GM21737 (cell line): Measurements from ENCODE around the gene EMILIN1.

Experiments
- ATAC-seq: cut with Tn5 transposase; IDR thresholded peaks from one replicate; pipeline ENCODE4 v1.9.1; 2021; ENCODE audit warnings: mild to moderate bottlenecking, moderate library complexity; ENCODE audit not compliant: unreplicated experiment

Gene EMILIN1

DNA sequence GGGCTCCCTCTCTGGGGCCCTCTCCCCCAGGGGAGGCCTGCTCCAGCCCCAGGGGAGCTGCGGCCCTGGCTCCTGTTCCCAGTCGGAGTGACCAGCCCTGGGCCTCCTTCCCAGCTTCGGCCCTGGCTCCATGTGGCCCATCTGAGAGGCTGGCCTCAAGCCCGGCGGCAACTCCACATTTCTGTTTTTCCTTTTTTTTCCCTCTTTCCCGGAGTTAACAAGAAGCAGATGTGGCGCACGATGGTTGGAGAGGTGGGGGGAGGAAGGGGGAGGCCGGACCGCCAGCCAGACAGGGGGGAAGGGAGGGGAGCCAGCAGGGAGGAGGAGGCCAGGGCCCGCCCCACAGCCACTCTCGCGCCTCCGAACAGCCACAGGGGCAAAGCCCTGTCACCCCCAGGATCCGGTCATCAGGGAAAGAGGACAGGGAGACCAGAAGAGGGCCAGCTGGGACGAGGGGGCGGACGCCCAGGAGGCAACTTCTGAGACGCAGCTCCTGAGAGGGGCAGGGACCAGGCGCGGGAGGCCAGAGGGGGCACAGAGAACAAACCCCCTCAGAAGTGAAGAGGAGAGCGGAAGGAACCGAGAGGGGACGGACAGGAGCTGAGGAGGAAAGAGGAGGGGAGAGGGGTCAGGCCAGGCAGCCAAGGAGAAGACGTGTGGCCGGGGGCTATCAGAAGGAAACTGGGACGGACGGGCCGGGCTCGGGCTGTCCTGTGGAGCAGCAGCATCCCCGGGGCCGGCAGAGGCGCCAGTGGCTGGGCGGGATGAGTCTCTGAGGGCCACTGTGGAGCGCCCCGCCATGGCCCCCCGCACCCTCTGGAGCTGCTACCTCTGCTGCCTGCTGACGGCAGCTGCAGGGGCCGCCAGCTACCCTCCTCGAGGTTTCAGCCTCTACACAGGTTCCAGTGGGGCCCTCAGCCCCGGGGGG, at the start of gene EMILIN1:
EMILIN1 (plus strand) TSS at position 349 of the 928 bp plus-strand sequence; CDS start at position 800, 451 bp downstream.
- no peak for ATAC-seq

DNA sequence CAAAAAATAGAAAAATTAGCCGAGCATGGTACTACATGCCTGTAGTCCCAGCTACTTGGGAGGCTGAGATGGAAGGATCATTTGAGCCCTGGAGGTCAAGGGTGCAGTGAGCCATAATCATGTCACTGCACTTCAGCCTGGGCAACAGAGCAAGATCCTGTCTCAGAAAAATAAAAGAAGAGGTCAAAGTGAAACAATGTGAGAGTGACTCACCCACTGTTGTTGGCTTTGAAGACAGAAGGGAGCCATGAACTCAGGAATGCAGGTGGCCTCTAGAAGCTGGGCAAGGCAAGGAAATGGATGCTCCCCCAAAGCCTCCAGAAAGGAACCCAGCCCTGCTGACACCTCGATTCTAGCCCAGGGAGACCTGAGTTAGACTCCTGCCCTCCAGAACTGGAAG, 49.4 kb upstream of the EMILIN1 start:
- ATAC-seq, result no peak

DNA sequence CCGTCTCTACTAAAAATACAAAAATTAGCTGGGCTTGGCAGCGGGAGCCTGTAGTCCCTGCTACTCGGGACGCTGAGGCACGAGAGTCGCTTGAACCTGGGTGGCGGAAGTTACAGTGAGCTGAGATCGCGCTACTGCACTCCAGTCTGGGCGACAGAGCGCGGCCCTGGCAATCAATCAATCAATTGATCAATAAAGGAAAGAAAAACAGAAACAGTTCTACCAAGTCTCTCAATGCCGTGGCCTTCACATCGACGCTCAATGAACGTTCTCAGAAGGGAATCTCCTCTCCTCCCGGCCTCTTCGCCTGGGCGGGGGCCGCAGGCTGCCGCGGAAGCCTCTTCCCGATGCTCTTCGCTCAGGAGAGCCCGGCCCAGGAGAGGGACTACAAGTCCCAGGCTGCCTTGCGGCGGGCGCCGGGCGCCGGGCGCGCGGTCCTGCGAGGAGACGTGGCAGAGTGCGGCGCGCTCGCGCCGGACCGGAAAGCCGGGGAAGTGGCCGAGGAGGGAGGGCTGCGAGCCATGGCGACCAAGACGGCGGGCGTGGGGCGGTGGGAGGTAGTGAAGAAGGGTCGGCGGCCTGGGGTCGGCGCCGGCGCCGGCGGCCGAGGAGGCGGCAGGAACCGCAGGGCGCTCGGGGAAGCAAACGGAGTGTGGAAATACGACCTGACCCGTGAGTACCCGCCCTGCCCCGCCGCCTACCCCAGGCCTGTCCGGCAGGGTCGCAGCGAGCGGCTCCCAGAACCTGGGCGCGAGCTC, 45.7 kb upstream of the EMILIN1 start, which contains the start of gene TMEM214:
TMEM214 (plus strand) TSS at position 471 of the 758 bp plus-strand sequence; CDS start at position 522, 51 bp downstream.
- peak; percentile 85 for ATAC-seq

DNA sequence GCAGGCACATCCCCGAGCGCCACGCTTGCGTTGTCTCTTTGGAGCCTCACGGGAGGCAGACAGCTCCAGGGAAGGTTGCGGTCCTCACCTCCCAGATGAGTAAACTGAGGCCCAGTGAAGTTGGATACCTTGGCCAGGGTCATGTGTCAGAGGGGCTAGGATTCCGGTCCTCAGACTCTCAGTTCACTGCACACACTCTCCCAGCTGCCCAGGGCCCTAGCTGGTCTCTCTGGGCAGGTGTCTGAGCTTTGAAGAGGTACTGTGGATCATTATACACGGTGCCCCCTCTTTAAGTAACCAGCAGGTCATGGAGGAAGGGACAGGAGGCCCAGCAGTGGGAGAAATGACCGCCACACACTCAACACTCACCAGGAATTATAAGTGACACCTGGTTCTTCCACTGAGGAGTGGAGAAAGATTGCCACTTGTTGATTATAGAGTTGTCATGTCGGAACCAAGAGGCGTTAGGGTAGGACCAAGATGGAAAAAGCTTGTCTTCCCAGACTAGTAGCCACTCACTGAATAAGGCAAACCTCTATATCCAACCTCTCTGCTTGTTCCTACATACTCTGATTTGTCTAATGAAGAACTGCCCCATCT, 45.1 kb upstream of the EMILIN1 start:
- ATAC-seq, result no peak

DNA sequence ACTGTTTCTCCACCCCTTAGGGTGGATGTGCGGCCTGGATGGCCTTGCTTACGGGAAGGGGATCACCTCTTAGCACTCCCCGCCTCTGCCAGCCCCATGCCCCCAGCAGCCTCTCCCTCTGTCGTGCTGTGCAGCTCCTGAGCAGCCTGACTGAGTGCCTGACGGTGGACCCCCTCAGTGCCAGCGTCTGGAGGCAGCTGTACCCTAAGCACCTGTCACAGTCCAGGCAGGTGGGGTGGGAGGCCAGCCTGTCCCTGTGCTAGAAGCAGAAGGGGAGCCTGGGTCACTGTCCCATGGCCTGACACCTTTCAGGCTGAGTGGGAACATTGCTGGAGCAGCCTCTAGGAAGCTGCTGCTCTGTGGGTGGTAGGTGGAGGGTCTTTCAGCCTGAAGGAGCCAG, 40.4 kb upstream of the EMILIN1 start:
- no peak for ATAC-seq

DNA sequence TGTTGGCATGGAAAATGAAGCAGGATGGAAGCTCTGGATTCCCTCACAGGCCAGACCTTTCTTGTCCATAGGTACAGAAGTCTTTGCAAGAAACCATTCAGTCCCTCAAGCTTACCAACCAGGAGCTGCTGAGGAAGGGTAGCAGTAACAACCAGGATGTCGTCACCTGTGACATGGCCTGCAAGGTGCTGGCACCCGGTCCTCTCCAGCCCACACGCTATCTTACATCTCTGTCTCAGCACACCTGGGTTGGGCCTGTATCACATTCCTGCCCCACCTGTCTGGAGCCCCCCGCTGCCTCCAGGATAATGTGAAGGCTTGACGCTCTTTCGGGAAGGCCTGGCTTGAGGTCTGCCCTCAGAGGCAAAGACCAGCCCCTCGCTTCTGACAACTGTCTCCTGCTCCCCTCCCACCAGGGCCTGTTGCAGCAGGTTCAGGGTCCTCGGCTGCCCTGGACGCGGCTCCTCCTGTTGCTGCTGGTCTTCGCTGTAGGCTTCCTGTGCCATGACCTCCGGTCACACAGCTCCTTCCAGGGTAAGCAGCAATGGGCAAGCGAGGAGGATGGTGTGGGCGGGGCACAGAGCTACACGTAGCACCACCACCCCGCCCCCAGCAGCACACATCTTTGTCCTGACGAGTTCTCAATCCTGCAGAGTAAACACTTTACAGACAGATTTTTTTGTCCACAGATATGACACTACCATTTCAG, 39.6 kb upstream of the EMILIN1 start:
- ATAC-seq, result no peak

DNA sequence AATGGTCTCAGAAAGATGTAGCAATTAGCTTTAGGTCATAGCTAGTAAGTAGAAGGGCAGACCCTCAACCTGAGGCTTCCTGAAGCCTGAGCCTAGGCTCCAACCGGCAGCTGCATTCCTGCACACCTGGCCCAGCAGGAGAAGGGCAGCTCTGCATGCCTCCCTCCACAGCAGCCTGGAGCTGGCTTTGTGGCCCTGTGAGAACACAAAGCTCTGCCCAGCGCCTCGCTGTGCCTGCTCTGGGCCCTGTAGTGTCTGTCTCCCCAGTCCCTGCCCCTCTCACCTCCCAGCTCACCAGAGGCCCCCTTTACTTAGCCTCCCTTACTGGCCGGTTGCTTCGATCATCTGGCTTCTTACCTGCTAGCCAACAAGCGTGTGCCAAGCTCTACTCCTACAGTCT, 39.0 kb upstream of the EMILIN1 start:
- no peak for ATAC-seq

DNA sequence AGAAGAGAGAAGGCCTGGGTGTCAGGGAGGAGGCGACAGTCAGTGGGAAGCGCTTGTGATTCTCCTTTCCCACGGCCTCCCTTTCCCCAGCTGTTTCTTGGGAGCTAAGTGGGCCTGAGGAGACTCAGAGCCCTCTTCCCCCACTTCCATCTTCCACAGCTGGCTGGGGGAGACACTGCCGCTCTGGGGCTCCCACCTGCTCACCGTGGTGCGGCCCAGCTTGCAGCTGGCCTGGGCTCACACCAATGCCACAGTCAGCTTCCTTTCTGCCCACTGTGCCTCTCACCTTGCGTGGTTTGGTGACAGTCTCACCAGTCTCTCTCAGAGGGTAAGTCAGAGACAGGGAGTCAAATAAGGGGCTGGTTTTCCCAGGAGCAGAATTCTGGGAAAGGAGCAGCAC, 38.5 kb upstream of the EMILIN1 start:
- ATAC-seq, result no peak

DNA sequence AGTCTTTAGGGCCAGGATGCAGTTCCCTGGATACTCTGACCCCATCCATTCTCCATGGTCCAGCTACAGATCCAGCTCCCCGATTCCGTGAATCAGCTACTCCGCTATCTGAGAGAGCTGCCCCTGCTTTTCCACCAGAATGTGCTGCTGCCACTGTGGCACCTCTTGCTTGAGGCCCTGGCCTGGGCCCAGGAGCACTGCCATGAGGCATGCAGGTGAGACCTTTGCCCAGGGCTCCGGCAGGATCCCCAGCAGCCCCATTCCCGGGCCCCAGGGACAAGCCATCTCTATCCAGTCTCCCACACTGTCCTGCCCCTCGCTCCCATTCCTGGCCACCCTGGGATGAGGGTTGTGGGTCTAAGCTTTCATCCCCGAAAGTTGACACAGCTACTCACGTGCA, 38.1 kb upstream of the EMILIN1 start:
- ATAC-seq, result no peak

DNA sequence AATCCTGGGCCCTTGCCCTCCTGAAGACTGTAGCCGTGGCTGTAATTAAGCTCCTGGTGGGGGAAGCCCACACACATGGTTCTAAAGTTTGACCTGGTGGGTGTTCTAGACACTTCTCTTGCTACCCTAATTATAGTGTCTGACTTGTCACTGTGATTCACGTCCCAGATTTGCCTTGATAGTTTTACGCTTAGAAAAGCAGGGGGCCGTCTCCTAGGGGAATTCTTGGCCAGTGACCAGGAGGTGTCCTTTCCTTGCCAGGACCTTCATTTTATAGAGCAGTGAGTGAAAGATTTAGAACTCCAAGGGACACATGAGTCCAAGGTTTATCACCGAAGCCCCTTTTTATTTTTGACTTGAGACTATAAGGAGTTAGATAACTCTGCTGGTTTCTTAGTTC, 36.7 kb upstream of the EMILIN1 start:
- ATAC-seq, result peak; percentile 7

DNA sequence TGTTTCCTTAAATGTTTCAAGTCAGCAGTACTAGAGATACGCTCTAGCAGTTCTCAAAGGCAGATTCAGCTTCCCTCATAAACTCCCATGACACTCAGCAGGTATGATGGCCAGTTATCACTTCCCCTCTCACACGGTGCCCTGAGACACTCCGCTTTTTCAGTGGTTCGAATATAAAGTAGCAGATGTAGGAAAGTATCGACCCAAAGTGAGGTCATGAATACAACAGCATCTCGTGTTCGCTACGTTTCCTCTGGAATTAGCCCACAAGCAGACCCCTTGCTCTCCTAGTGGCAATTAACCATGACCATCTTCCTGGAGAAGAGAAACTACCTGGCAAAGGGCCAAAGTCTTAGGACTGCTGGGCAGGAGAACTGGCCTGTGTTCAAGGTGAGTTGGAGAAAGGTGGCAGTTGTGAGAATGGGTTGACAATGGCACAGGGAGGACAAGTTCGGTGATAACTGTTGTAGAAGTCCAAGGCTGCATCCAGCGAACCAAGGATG, 36.2 kb upstream of the EMILIN1 start:
- peak; percentile 53 for ATAC-seq

DNA sequence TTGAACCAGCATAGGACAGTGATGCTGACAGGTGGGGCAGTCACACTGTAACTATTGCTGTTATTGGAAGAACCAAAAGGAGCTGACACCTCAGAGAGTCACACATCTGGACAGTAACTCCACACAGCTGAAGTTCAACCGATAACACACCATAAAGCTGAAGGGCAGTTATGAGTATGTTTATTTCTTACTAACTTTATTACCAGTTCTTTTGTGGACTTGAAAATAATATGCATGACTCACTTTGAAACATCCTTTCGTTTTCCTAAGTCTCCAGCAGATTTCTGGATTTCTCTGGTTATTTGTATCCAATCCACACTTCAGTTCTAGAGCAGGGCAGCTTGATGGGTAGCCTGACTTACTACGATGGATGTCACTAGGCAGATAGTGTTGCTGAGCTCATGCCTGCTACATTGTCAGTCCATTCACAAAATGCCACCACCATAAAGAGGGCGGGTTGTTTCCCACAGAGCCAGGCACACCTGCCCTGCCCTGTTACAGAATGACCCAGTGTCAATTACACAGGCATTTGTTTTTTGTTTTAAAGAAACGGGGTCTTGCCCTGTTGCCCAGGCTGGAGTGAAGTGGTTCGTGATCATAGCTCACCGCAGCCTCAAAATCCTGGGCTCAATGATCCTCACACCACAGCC, 35.3 kb upstream of the EMILIN1 start:
- no peak for ATAC-seq

DNA sequence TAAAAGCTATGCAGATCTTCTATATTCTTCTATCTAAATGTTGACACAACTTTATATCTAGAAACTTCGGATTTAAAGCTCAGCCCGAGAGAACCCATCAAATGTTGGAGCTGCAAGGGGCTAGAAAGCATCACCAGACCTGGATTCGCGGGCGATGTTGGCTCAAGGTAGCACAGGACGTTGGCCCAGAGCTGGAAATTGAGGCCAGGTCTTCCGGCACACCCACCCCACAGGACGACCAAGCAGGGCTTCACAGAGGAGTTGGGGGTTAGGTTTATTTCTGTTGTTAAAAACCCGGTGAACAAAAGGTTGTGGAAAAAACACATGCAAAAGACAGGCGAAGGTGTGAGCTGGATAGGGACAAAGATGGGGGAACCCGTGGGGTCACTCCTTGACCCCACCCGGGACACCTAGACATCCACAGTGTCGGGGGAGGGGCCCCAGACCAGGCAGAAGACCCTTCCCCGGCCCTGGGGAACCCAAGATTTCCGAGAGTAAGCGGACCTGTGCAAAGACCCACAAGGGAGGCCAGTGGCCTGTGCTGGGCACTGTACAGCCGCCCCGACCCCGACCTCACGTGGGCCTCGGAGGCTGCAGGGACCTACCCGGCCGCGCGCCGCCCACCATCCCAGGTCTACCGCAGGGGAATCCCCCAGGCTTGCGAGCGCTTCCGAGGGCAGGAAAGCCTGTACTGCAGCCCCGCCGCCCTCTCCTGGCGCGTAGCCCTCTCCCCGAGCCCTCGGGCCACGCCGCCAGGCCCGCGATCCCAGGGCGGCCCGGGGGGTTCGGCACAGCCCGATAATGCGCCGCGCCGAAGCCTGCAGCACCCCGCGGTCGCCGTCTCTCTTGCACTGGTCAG, 28.8 kb upstream of the EMILIN1 start:
- ATAC-seq, result peak; percentile 26

DNA sequence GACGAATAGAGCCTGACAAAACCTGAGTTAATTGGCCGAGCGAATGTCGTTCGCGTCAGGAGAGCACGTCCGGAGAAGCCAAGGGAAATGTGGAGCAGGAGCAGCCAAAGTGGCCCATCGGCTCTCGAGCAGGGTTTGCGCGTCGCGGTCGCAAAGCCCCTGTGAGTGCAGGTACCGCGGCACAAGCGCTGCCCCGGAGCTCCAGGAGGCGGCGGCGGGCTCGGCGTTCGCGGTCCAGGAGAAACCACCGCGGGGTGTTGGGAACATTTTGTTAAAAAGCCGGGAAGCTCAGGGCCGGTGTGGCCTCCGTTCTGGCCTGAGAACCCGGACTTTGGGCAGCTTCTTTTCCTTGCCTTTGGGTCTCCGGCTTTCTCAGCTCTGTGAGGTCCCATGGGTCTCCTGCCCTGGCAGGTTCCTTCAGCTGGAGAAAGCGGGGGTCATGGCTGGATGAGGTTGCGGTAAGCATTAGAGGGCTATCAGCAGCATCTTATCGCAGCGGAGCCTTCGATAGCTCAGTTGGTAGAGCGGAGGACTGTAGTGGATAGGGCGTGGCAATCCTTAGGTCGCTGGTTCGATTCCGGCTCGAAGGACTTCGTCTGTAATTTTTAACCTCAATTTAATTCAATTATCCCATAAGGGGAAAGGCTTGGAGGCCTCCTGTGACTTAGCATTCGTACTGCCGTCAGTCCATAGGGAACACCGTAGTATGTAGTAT, 28.0 kb upstream of the EMILIN1 start:
- ATAC-seq, result peak; percentile 41

DNA sequence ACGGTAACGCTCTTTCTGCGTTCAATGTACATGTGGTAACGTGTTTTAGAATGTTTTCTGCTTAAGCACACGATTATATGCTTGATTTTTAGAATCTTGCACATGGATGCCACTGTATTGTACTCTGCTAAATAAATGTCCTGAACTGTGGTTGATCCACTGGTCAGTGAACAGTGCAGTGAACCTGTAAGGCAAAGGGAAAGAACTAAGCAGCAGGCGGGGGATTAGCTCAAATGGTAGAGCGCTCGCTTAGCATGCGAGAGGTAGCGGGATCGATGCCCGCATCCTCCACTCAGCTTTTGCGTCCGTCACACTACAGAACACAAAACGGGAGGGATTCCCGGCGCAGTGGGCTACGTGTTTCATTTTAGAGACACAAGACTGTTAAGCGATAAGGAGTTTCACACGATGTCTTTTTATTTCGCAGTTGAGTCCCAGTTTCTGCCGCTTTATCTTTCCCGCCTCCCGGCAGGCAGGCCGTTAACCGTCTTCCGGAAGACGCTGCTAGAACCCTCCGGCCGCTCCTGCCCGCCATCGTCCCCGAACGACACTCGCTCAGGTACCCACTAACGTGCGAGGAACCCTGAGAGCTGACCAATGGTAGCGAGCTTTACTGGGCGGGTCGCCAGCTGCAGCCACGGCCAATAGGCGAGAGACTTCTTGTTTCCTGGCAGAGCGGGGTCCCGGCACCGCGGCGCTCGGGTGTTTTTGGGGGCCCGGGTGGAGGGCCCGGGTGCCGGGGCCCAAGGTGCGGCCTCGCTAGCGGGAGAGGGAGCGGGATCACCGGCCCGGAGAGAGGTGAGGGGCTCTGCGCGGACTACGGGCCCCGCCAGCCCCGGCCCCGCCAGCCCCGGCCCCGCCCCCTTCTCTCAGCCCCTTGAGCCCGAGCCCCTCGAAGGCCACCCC, 27.2 kb upstream of the EMILIN1 start, which contains the start of gene AGBL5:
AGBL5 (plus strand) TSS at position 673 of the 906 bp plus-strand sequence. CDS start 1,291 bp downstream, outside the sequence.
- ATAC-seq, result peak; percentile 63

DNA sequence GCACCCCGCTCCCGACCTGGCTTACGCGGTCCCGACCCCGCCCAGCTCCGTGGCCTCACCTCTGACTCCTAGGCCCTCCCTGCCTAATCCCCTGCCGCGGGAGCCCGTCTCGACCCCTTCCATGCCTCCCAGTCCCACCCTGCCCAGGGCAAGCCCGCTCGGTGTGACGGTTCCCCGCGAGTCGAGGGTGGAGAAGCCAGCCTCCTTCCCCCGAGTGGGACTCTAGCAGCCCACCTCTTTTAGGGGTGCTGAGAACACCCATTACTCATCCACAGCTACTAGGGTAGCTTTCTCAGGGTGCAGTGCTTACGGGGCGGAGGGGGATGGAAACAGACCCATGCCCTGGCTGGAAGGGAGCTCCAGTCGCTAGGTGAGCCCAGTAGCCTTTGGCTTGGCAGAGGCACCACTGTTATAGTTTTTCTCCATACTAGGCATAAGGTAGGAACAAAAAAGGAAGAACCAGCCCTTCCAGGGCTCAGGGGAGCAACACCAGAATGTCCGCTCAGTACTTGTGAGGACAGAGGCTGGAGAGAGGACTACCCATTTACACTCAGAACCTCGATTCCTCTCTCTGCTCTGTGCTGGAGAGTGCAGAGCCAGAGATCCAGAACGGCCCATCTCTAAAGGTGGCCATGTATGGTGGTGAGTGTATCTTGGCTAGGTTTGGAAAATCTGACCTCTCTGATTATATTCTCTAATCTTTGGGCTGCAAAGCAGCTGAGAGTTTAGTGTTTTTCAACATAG, 26.3 kb upstream of the EMILIN1 start:
- ATAC-seq, result no peak

DNA sequence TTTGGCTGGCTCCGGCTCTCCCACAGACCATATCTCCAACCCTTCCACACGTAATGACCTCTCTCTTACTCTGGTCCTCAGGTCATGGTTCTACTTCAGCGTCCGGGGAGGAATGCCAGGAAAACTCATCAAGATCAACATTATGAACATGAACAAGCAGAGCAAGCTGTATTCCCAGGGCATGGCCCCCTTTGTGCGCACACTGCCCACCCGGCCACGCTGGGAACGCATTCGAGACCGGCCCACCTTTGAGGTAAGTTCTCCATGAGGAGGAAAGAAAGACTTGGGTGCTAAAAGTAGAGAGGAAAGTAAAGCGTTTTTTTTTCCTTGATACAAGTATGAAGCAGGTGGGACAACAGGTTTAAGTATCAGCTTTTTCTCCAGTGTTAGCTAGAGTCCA, 25.1 kb upstream of the EMILIN1 start:
- no peak for ATAC-seq
